ENCODE data around the gene NTNG2.

Gene NTNG2

DNA sequence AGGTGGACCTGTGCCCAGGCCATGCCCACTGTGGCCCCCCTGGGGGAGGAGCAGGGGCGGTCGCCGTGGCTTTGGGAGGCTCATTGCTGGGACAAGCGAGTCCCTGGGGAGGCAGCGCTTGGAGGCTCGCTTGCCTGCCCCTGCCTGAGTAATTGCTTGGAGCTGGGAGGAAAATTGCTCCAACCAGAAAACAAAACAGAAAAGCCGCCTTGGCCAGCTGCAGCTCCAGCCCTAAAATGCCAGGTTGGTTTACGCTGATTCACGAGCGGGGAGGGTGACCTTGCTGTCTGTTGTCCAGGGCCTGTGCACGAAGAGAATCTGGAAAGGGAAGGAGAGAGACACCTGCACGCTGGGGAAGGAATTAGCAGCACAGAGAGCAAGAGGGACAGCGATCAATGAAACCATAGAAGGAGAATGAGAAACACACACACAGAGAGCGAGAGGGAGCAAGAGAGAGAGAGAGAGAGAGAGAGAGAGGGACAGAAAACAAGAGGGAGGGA lies 25.3 kb downstream of the NTNG2 start:
- H3K4me1 ChIP-seq (ENCODE audit: control insufficient read depth, insufficient read depth, low read length): no peaks in the 10 kb centered on the region
- H3K36me3 ChIP-seq (ENCODE audit: control insufficient read depth in 2 of 2, insufficient read depth in 1 of 2, low read length in 2 of 2): no peaks in the 10 kb centered on the region
- H3K9me3 ChIP-seq (ENCODE audit: control insufficient read depth, insufficient read depth, low read depth, low read length): no peaks in the 10 kb centered on the region
- H3K27ac ChIP-seq (ENCODE audit: extremely low read depth, low read depth, low read length): no peak overlapping the region
- H3K4me3 ChIP-seq (ENCODE audit: low read depth, low read length): no peak overlapping the region
- CTCF ChIA-PET: no interaction called here
- no peak for TF ChIP-seq ZNF629 (tag by site-specific recombination; IDR thresholded peaks at IDR 0.05)
- TF ChIP-seq REPIN1 (tag by site-specific recombination; IDR thresholded peaks at IDR 0.05; ENCODE audit: low read depth): no peak
- TF ChIP-seq, protein P1, sequence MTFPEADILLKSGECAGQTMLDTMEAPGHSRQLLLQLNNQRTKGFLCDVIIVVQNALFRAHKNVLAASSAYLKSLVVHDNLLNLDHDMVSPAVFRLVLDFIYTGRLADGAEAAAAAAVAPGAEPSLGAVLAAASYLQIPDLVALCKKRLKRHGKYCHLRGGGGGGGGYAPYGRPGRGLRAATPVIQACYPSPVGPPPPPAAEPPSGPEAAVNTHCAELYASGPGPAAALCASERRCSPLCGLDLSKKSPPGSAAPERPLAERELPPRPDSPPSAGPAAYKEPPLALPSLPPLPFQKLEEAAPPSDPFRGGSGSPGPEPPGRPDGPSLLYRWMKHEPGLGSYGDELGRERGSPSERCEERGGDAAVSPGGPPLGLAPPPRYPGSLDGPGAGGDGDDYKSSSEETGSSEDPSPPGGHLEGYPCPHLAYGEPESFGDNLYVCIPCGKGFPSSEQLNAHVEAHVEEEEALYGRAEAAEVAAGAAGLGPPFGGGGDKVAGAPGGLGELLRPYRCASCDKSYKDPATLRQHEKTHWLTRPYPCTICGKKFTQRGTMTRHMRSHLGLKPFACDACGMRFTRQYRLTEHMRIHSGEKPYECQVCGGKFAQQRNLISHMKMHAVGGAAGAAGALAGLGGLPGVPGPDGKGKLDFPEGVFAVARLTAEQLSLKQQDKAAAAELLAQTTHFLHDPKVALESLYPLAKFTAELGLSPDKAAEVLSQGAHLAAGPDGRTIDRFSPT (tag by site-specific recombination; IDR thresholded peaks at IDR 0.05): no peak
- no peak for TF ChIP-seq ZNF138 (tag by site-specific recombination; IDR thresholded peaks at IDR 0.05; ENCODE audit: borderline replicate concordance)
- no peak for TF ChIP-seq KLF16 (tag by site-specific recombination; IDR thresholded peaks at IDR 0.05)
- peak; percentile 69 for TF ChIP-seq WT1 (tag by site-specific recombination; IDR thresholded peaks at IDR 0.05)
- TF ChIP-seq ZNF664 (tag by site-specific recombination; IDR thresholded peaks at IDR 0.05): no peak
- 0 out of 2 replicates have a peak, but pooled peaks have one; percentile 19 for TF ChIP-seq ZBTB17 (tag by site-specific recombination; IDR thresholded peaks at IDR 0.05)
- peak; percentile 65; the same call in 1 of the 2 replicates for TF ChIP-seq ZNF596 (tag by site-specific recombination; IDR thresholded peaks at IDR 0.05)
- no peak for TF ChIP-seq ZNF560 (tag by site-specific recombination; IDR thresholded peaks at IDR 0.05; ENCODE audit: borderline replicate concordance)
- 0 out of 2 replicates have a peak, but pooled peaks have one; percentile 10 for TF ChIP-seq ZNF341 (tag by site-specific recombination; IDR thresholded peaks at IDR 0.05; ENCODE audit: low read depth)
- peak; percentile 68 for TF ChIP-seq ZNF600 (tag by site-specific recombination; IDR thresholded peaks at IDR 0.05)
- TF ChIP-seq FEZF1 (tag by site-specific recombination; IDR thresholded peaks at IDR 0.05): 0 out of 2 replicates have a peak, but pooled peaks have one; percentile 12
- TF ChIP-seq ZNF302 (tag by site-specific recombination; IDR thresholded peaks at IDR 0.05; ENCODE audit: low read depth): no peak
- TF ChIP-seq, protein P2, sequence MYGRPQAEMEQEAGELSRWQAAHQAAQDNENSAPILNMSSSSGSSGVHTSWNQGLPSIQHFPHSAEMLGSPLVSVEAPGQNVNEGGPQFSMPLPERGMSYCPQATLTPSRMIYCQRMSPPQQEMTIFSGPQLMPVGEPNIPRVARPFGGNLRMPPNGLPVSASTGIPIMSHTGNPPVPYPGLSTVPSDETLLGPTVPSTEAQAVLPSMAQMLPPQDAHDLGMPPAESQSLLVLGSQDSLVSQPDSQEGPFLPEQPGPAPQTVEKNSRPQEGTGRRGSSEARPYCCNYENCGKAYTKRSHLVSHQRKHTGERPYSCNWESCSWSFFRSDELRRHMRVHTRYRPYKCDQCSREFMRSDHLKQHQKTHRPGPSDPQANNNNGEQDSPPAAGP (tag by site-specific recombination; IDR thresholded peaks at IDR 0.05): no peak
- TF ChIP-seq GLIS1 (tag by site-specific recombination; IDR thresholded peaks at IDR 0.05): peak; percentile 46
- TF ChIP-seq GLI4 (tag by site-specific recombination; IDR thresholded peaks at IDR 0.05): no peak
- TF ChIP-seq ZNF223 (tag by site-specific recombination; IDR thresholded peaks at IDR 0.05): no peak
- TF ChIP-seq PRDM1 (tag by site-specific recombination; IDR thresholded peaks at IDR 0.05): peak; percentile 41; the same call in 1 of the 2 replicates
- no peak for TF ChIP-seq ZNF214 (tag by site-specific recombination; IDR thresholded peaks at IDR 0.05; ENCODE audit: borderline replicate concordance)
- TF ChIP-seq ZIC2 (tag by site-specific recombination; IDR thresholded peaks at IDR 0.05): peak; percentile 57
- POLR2A ChIA-PET: no interaction called here

DNA sequence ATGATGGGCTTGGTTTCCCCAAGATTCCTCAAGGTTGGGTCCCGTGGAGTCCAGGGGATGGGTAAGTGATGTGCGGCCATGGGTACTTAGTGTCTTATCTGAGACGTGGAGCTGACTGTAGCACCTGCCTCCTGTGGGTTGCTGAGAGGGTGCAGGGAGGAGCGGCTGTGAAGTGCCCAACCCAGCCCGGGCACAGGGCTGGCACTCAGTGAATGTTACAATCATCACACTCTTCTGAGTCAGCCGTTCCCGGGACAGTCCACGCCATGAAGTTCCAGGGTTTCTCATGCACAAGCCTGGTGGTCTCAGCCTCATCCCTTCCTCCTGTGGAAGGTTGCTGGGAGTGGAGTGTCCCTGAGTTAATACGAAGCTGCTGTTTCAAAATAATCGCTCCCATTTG lies 29.1 kb downstream of the NTNG2 start:
- CTCF ChIA-PET: interaction anchor here (1.0 to 1.8 kb wide), 4 partner anchors 21 to 428 kb away, joined by 3 to 9 read pairs (median 4); no protein-coding TSS in a partner anchor
- H3K4me3 ChIP-seq (ENCODE audit: low read depth, low read length): no peak overlapping the region
- no peak overlapping the region for H3K27ac ChIP-seq (ENCODE audit: extremely low read depth, low read depth, low read length)
- H3K9me3 ChIP-seq (ENCODE audit: control insufficient read depth, insufficient read depth, low read depth, low read length): no peaks in the 10 kb centered on the region
- POLR2A ChIA-PET: no interaction called here
- H3K36me3 ChIP-seq (ENCODE audit: control insufficient read depth in 2 of 2, insufficient read depth in 1 of 2, low read length in 2 of 2): no peaks in the 10 kb centered on the region
- H3K4me1 ChIP-seq (ENCODE audit: control insufficient read depth, insufficient read depth, low read length): no peaks in the 10 kb centered on the region
- no peak for TF ChIP-seq ZNF514 (tag by site-specific recombination; IDR thresholded peaks at IDR 0.05)
- no peak for TF ChIP-seq ZNF776 (tag by site-specific recombination; IDR thresholded peaks at IDR 0.05; ENCODE audit: borderline replicate concordance)
- TF ChIP-seq, protein P3, sequence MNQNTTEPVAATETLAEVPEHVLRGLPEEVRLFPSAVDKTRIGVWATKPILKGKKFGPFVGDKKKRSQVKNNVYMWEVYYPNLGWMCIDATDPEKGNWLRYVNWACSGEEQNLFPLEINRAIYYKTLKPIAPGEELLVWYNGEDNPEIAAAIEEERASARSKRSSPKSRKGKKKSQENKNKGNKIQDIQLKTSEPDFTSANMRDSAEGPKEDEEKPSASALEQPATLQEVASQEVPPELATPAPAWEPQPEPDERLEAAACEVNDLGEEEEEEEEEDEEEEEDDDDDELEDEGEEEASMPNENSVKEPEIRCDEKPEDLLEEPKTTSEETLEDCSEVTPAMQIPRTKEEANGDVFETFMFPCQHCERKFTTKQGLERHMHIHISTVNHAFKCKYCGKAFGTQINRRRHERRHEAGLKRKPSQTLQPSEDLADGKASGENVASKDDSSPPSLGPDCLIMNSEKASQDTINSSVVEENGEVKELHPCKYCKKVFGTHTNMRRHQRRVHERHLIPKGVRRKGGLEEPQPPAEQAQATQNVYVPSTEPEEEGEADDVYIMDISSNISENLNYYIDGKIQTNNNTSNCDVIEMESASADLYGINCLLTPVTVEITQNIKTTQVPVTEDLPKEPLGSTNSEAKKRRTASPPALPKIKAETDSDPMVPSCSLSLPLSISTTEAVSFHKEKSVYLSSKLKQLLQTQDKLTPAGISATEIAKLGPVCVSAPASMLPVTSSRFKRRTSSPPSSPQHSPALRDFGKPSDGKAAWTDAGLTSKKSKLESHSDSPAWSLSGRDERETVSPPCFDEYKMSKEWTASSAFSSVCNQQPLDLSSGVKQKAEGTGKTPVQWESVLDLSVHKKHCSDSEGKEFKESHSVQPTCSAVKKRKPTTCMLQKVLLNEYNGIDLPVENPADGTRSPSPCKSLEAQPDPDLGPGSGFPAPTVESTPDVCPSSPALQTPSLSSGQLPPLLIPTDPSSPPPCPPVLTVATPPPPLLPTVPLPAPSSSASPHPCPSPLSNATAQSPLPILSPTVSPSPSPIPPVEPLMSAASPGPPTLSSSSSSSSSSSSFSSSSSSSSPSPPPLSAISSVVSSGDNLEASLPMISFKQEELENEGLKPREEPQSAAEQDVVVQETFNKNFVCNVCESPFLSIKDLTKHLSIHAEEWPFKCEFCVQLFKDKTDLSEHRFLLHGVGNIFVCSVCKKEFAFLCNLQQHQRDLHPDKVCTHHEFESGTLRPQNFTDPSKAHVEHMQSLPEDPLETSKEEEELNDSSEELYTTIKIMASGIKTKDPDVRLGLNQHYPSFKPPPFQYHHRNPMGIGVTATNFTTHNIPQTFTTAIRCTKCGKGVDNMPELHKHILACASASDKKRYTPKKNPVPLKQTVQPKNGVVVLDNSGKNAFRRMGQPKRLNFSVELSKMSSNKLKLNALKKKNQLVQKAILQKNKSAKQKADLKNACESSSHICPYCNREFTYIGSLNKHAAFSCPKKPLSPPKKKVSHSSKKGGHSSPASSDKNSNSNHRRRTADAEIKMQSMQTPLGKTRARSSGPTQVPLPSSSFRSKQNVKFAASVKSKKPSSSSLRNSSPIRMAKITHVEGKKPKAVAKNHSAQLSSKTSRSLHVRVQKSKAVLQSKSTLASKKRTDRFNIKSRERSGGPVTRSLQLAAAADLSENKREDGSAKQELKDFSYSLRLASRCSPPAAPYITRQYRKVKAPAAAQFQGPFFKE (tag by site-specific recombination; IDR thresholded peaks at IDR 0.05; ENCODE audit: borderline replicate concordance): no peak
